Measurements from ENCODE around the gene MYH11. TPM values are rescaled to one million over a fixed set of nuclear protein-coding genes. Genes with fewer than 3 reads are reported as not detected.

MYH11 gene
- total RNA-seq, 2 donors from 2014 or later, result 968 to 2,091 TPM

- intact Hi-C loops (cut with DNase I), result no loop called here
- Histone ChIP-seq H3K4me1 (replicated peaks) (no peaks in the 10 kb centered on the region), H3K27ac (no peak overlapping the region), H3K4me3 (no peak overlapping the region), H3K9me3 (no peaks in the 10 kb centered on the region), H3K27me3 (replicated peaks; ENCODE audit: insufficient read depth) (no peaks in the 10 kb centered on the region), H3K36me3 (no peaks in the 10 kb centered on the region)
- no peak for TF ChIP-seq POLR2A (IDR thresholded peaks at IDR 0.05)
- no peak for TF ChIP-seq POLR2AphosphoS5 (IDR thresholded peaks at IDR 0.05)
- no peak for TF ChIP-seq CTCF (IDR thresholded peaks at IDR 0.05)
- 40% methylated on average over 7 of the region's 7 CpGs for WGBS
- no peak for DNase-seq (ENCODE audit: low spot score)
Observed at GRCh38 chr16:15775663-15776304, 81.0 kb downstream of the MYH11 start.

GRCh38 chr16:15775209-15775608 lies 81.6 kb downstream of the MYH11 start:
- H3K36me3 ChIP-seq, result no peaks in the 10 kb centered on the region
- intact Hi-C loops (cut with DNase I), result no loop called here

GRCh38 chr16:15773968-15774367 lies 82.9 kb downstream of the MYH11 start:
- H3K27ac ChIP-seq, result no peak overlapping the region

More at GRCh38 chr16:15775209-15775608, 81.6 kb downstream of the MYH11 start:
- H3K4me1 ChIP-seq (replicated peaks), result no peaks in the 10 kb centered on the region
- DNase-seq (ENCODE audit: low spot score), result no peak
- H3K27me3 ChIP-seq (replicated peaks; ENCODE audit: insufficient read depth), result no peaks in the 10 kb centered on the region
- H3K4me3 ChIP-seq, result no peak overlapping the region
- no peaks in the 10 kb centered on the region for H3K9me3 ChIP-seq
- no peak overlapping the region for H3K27ac ChIP-seq
- no peak for TF ChIP-seq POLR2A (IDR thresholded peaks at IDR 0.05)
- TF ChIP-seq POLR2AphosphoS5 (IDR thresholded peaks at IDR 0.05), result no peak
- no peak for TF ChIP-seq CTCF (IDR thresholded peaks at IDR 0.05)

GRCh38 chr16:15772579-15773293 lies 84.1 kb downstream of the MYH11 start:
- 77% methylated on average over 11 of the region's 11 CpGs for WGBS
- H3K27me3 ChIP-seq (replicated peaks; ENCODE audit: insufficient read depth), result no peaks in the 10 kb centered on the region
- no peaks in the 10 kb centered on the region for H3K36me3 ChIP-seq
- no peaks in the 10 kb centered on the region for H3K9me3 ChIP-seq
- no peak overlapping the region for H3K4me3 ChIP-seq
- intact Hi-C loops (cut with DNase I), result no loop called here
- no peaks in the 10 kb centered on the region for H3K4me1 ChIP-seq (replicated peaks)
- H3K27ac ChIP-seq, result no peak overlapping the region
- no peak for TF ChIP-seq POLR2A (IDR thresholded peaks at IDR 0.05)
- no peak for TF ChIP-seq POLR2AphosphoS5 (IDR thresholded peaks at IDR 0.05)
- no peak for TF ChIP-seq CTCF (IDR thresholded peaks at IDR 0.05)
- DNase-seq (ENCODE audit: low spot score), result no peak

More at GRCh38 chr16:15773968-15774367, 82.9 kb downstream of the MYH11 start:
- DNase-seq (ENCODE audit: low spot score), result no peak
- H3K36me3 ChIP-seq, result no peaks in the 10 kb centered on the region
- H3K4me1 ChIP-seq (replicated peaks), result no peaks in the 10 kb centered on the region
- intact Hi-C loops (cut with DNase I), result no loop called here
- 36% methylated on average over 6 of the region's 6 CpGs for WGBS
- no peaks in the 10 kb centered on the region for H3K9me3 ChIP-seq
- TF ChIP-seq POLR2AphosphoS5 (IDR thresholded peaks at IDR 0.05) (no peak), POLR2A (IDR thresholded peaks at IDR 0.05) (no peak), CTCF (IDR thresholded peaks at IDR 0.05) (no peak)
- H3K27me3 ChIP-seq (replicated peaks; ENCODE audit: insufficient read depth), result no peaks in the 10 kb centered on the region
- no peak overlapping the region for H3K4me3 ChIP-seq

- no peak overlapping the region for H3K4me3 ChIP-seq
- no peaks in the 10 kb centered on the region for H3K4me1 ChIP-seq (replicated peaks)
- TF ChIP-seq POLR2A (IDR thresholded peaks at IDR 0.05) (no peak), POLR2AphosphoS5 (IDR thresholded peaks at IDR 0.05) (no peak), CTCF (IDR thresholded peaks at IDR 0.05) (no peak)
- H3K27me3 ChIP-seq (replicated peaks; ENCODE audit: insufficient read depth), result no peaks in the 10 kb centered on the region
- H3K27ac ChIP-seq, result no peak overlapping the region
- 92% methylated on average over 7 of the region's 7 CpGs for WGBS
- intact Hi-C loops (cut with DNase I), result no loop called here
- no peaks in the 10 kb centered on the region for H3K36me3 ChIP-seq
- no peaks in the 10 kb centered on the region for H3K9me3 ChIP-seq
- DNase-seq (ENCODE audit: low spot score), result no peak
Observed at GRCh38 chr16:15771694-15772093, 85.1 kb downstream of the MYH11 start.

All from prostate gland (tissue), 2 donors.